Erythroblast (primary cell): ENCODE data around the gene ORM1.

Experiments used
- GATA1 ChIP-seq: IDR thresholded peaks from 2 replicates; pipeline ENCODE4 v1.6.1; 2011; ENCODE audit warnings: low read depth, mild to moderate bottlenecking, control low read depth, low read length, moderate library complexity
- POLR2A ChIP-seq: IDR thresholded peaks from 2 replicates; pipeline ENCODE4 v1.6.1; 2011; ENCODE audit warnings: mild to moderate bottlenecking, low read length

GRCh38 chr9:114307899-114308267, 15.0 kb upstream of the ORM1 start:
- TF ChIP-seq POLR2A (no peak), GATA1 (no peak)
